Sigmoid colon (tissue), 7 donors: ENCODE data around the gene PDE11A. TPM values are rescaled to one million over a fixed set of nuclear protein-coding genes. Genes with fewer than 3 reads are reported as not detected.

Experiments used
- DNase-seq: peaks from one replicate; pipeline ENCODE4 v3.0.0-alpha.2; 2019
- H3K27ac ChIP-seq, 4 donors: fragments of 200-600 bp; sonication (generic); one replicate each; pipeline ENCODE4 v1.5.1; 2016 to 2019; ENCODE audit warnings: mild to moderate bottlenecking in 1 of 4
- H3K27me3 ChIP-seq, 3 donors: fragments of 200-600 bp; sonication (generic); one replicate each; pipeline ENCODE4 v1.5.1; 2019; ENCODE audit warnings: mild to moderate bottlenecking in 1 of 3
- H3K36me3 ChIP-seq, 4 donors: fragments of 200-600 bp; sonication (generic); one replicate each; pipeline ENCODE4 v1.5.1; 2016 to 2019
- H3K4me1 ChIP-seq, 4 donors: fragments of 200-600 bp; sonication (generic); one replicate each; pipeline ENCODE4 v1.5.1; 2017 to 2019
- H3K4me3 ChIP-seq, 4 donors: fragments of 200-600 bp; sonication (generic); one replicate each; pipeline ENCODE4 v1.5.1; 2017 to 2019; ENCODE audit warnings: mild to moderate bottlenecking in 2 of 4, moderate library complexity in 1 of 4
- H3K9me3 ChIP-seq, 4 donors: fragments of 200-600 bp in 3 of 4; sonication (generic) in 3 of 4; one replicate each; pipeline versions ENCODE4 v1.5.1 to v1.6.1; 2013 to 2019
- EP300 ChIP-seq, 4 donors: sonication (generic); formaldehyde crosslinking; IDR thresholded peaks; one replicate each; pipeline ENCODE4 v1.6.1; 2017; ENCODE audit warnings: antibody characterized with exemption in 4 of 4
- POLR2A ChIP-seq, 2 donors: fragments of 450-650 bp; IDR thresholded peaks; one replicate each; pipeline ENCODE4 v1.6.1; 2016; ENCODE audit warnings: antibody characterized with exemption in 2 of 2, mild to moderate bottlenecking in 2 of 2, moderate library complexity in 2 of 2
- POLR2AphosphoS5 ChIP-seq, 4 donors: sonication (generic); formaldehyde crosslinking; IDR thresholded peaks; one replicate each; pipeline ENCODE4 v1.6.1; 2017; ENCODE audit warnings: antibody characterized with exemption in 4 of 4
- WGBS, 2 donors: extraction: QIAGEN DNeasy Blood & Tissue Kit; methylation state at CpG; one replicate each; pipeline ENCODE4 v1.1.7; 2013; 5-methylcytosine and 5-hydroxymethylcytosine counted together
- intact Hi-C: fragments of 100-400 bp; cut with DNase I; formaldehyde crosslinking; loops from one replicate; pipeline ENCODE4 v1.15.1; 2023
- polyA plus RNA-seq, 3 donors: library from polyadenylated mRNA; stranded (reverse); fragments of 200-250 nt; gene quantifications; one replicate each; pipeline ENCODE4 v1.2.3, GENCODE V29; 2013
- total RNA-seq, 4 donors: library from RNA; depleted of rRNA; stranded (reverse); fragments of >200 nt; gene quantifications; one replicate each; pipeline ENCODE4 v1.1.0, GENCODE V29; 2016
- TF ChIP-seq, protein P1 (sequence below), 4 experiments: fragments of 450-650 bp in 3 of 4; fragments of 200-600 bp in 1 of 4; IDR thresholded peaks; one replicate each; pipeline ENCODE4 v1.5.1; 2016 to 2019; ENCODE audit warnings: antibody characterized with exemption in 4 of 4, mild to moderate bottlenecking in 3 of 4, moderate library complexity in 2 of 4
- donor health status: healthy with polysubstance abuse.
- donor health status: Bipolar disorder and iron deficiency.
- donor health status: healthy.

The PDE11A gene
- total and polyA plus RNA-seq, 7 donors = 0.57 to 16.8 (median 4.3) TPM; not detected in 2

- DNase-seq = no peak
- WGBS, 2 donors = 37 to 70% methylated on average over 6 of the region's 6 CpGs
- H3K9me3 ChIP-seq = no peaks in the 10 kb centered on the region
- no peaks in the 10 kb centered on the region for H3K36me3 ChIP-seq
- H3K27ac ChIP-seq = no peak overlapping the region
- H3K27me3 ChIP-seq = no peaks in the 10 kb centered on the region
- H3K4me3 ChIP-seq = no peak overlapping the region
- H3K4me1 ChIP-seq = peaks cover 0 to 7% (median 4%) of the 10 kb centered on the region in 4 donors
- intact Hi-C loops = no loop called here
- no peak for TF ChIP-seq POLR2A (IDR thresholded peaks at IDR 0.05)
- TF ChIP-seq POLR2AphosphoS5 (IDR thresholded peaks at IDR 0.05) = no peak
- no peak for TF ChIP-seq EP300 (IDR thresholded peaks at IDR 0.05)
- TF ChIP-seq, protein P1, sequence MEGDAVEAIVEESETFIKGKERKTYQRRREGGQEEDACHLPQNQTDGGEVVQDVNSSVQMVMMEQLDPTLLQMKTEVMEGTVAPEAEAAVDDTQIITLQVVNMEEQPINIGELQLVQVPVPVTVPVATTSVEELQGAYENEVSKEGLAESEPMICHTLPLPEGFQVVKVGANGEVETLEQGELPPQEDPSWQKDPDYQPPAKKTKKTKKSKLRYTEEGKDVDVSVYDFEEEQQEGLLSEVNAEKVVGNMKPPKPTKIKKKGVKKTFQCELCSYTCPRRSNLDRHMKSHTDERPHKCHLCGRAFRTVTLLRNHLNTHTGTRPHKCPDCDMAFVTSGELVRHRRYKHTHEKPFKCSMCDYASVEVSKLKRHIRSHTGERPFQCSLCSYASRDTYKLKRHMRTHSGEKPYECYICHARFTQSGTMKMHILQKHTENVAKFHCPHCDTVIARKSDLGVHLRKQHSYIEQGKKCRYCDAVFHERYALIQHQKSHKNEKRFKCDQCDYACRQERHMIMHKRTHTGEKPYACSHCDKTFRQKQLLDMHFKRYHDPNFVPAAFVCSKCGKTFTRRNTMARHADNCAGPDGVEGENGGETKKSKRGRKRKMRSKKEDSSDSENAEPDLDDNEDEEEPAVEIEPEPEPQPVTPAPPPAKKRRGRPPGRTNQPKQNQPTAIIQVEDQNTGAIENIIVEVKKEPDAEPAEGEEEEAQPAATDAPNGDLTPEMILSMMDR (IDR thresholded peaks at IDR 0.05) = no peak
These were observed 391.5 kb downstream of the PDE11A start for GRCh38 chr2:177680866-177681712.

DNA sequence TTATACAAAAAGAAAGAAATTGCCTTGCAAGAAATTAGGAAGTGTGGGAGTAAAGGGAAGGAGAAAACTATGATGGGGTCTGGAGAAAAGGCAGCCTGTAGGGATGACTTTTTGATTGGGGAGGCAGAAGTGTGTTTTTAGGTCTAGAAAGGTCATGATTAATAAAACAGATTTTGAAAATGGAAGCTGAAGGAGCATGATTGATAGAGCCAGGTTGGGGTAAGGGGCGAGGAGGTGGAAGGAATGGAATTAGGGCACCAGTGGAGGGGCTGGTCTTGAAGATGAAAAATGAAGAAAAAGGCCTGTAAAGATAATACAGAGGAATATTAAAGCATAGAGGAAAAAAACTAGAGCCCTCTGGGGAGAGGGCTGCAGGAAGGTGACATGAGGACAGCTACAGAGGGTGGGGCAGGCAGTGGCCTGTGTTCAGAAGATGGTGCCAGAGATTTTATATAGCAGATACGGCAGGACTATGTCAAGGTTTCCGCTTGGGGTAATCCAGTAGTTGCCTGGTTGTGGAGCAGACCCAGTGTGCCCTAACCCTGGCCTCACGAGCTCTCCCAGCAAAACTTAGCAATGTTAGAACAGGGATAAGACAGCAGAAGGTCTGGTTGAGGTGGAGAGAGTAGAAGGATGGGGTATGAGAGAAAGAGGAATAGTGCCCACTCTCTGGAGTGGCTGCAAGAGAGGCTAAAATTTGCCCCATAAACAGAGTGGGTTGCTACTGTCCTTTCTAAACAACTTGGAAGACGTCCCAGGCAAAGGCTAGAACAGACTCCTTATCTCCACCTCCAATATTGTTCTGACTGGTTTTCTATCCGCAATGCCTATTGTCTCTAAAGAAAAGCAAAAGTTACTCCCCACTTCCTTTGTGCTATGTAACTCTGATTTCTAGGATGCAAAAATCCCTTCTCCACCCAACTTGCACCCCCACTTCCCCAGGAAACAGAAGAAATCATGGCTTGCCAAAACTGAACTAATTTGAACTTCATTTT lies 392.7 kb downstream of the PDE11A start:
- Histone ChIP-seq H3K9me3 (no peaks in the 10 kb centered on the region), H3K27me3 (no peaks in the 10 kb centered on the region), H3K4me3 (no peak overlapping the region), H3K36me3 (no peaks in the 10 kb centered on the region), H3K27ac (no peak overlapping the region), H3K4me1 (peaks cover 0 to 17% (median 6%) of the 10 kb centered on the region in 4 donors)
- 36 to 70% methylated on average over 6 of the region's 6 CpGs for WGBS, 2 donors
- no peak for TF ChIP-seq POLR2A (IDR thresholded peaks at IDR 0.05)
- no peak for TF ChIP-seq POLR2AphosphoS5 (IDR thresholded peaks at IDR 0.05)
- TF ChIP-seq EP300 (IDR thresholded peaks at IDR 0.05) = no peak
- TF ChIP-seq, protein P1 (IDR thresholded peaks at IDR 0.05) = no peak
- DNase-seq = no peak
- intact Hi-C loops = no loop called here

GRCh38 chr2:177678939-177679338 lies 393.6 kb downstream of the PDE11A start:
- TF ChIP-seq POLR2A (IDR thresholded peaks at IDR 0.05) (no peak), EP300 (IDR thresholded peaks at IDR 0.05) (no peak), POLR2AphosphoS5 (IDR thresholded peaks at IDR 0.05) (no peak)
- TF ChIP-seq, protein P1 (IDR thresholded peaks at IDR 0.05) = no peak
- Histone ChIP-seq H3K36me3 (no peaks in the 10 kb centered on the region), H3K4me1 (peaks cover 0 to 17% (median 6%) of the 10 kb centered on the region in 4 donors), H3K27ac (no peak overlapping the region), H3K4me3 (no peak overlapping the region), H3K9me3 (no peaks in the 10 kb centered on the region), H3K27me3 (no peaks in the 10 kb centered on the region)
- intact Hi-C loops = no loop called here
- WGBS, 2 donors = 20 to 73% methylated on average over 2 of the region's 2 CpGs
- DNase-seq = no peak

- no peak overlapping the region for H3K27ac ChIP-seq
- 79 to 87% methylated on average over 3 of the region's 3 CpGs for WGBS, 2 donors
- intact Hi-C loops = no loop called here
These were observed 395.9 kb downstream of the PDE11A start for GRCh38 chr2:177676636-177677035.

More at GRCh38 chr2:177676636-177677035, 395.9 kb downstream of the PDE11A start:
- no peaks in the 10 kb centered on the region for H3K27me3 ChIP-seq
- H3K4me1 ChIP-seq = peaks cover 0 to 17% (median 6%) of the 10 kb centered on the region in 4 donors
- TF ChIP-seq EP300 (IDR thresholded peaks at IDR 0.05) = no peak
- TF ChIP-seq POLR2A (IDR thresholded peaks at IDR 0.05) = no peak
- TF ChIP-seq, protein P1 (IDR thresholded peaks at IDR 0.05) = no peak
- no peak for TF ChIP-seq POLR2AphosphoS5 (IDR thresholded peaks at IDR 0.05)
- no peaks in the 10 kb centered on the region for H3K36me3 ChIP-seq
- no peak overlapping the region for H3K4me3 ChIP-seq
- DNase-seq = no peak
- H3K9me3 ChIP-seq = no peaks in the 10 kb centered on the region
